Ishikawa (cell line): ENCODE data around the gene LAPTM5.

Experiments used
- CEBPB ChIP-seq: IDR thresholded peaks from 2 replicates; pipeline ENCODE4 v1.6.1; 2012
- CREB1 ChIP-seq: IDR thresholded peaks from 2 replicates; pipeline ENCODE4 v1.6.1; 2012; ENCODE audit warnings: low read depth
- EGR1 ChIP-seq: IDR thresholded peaks from 2 replicates; pipeline ENCODE4 v1.6.1; 2012
- EP300 ChIP-seq: IDR thresholded peaks from 2 replicates; pipeline ENCODE4 v1.6.1; 2012; ENCODE audit warnings: borderline replicate concordance
- FOXM1 ChIP-seq: IDR thresholded peaks from 2 replicates; pipeline ENCODE4 v1.6.1; 2012; ENCODE audit warnings: low read depth, borderline replicate concordance
- NFIC ChIP-seq: IDR thresholded peaks from 2 replicates; pipeline ENCODE4 v1.6.1; 2012
- RAD21 ChIP-seq: IDR thresholded peaks from 2 replicates; pipeline ENCODE4 v1.6.1; 2012; ENCODE audit warnings: low read depth
- TAF1 ChIP-seq: IDR thresholded peaks from 2 replicates; pipeline ENCODE4 v1.6.1; 2012; ENCODE audit warnings: low read depth, mild to moderate bottlenecking
- TCF12 ChIP-seq: IDR thresholded peaks from 2 replicates; pipeline ENCODE4 v1.6.1; 2012; ENCODE audit warnings: low read depth
- TEAD4 ChIP-seq: IDR thresholded peaks from 2 replicates; pipeline ENCODE4 v1.6.1; 2012
- YY1 ChIP-seq: IDR thresholded peaks from 2 replicates; pipeline ENCODE4 v1.6.1; 2012; ENCODE audit warnings: low read depth
- ZBTB7A ChIP-seq: IDR thresholded peaks from 2 replicates; pipeline ENCODE4 v1.6.1; 2012; ENCODE audit warnings: low read depth
- TF ChIP-seq, protein P1 (sequence below): IDR thresholded peaks from 2 replicates; pipeline ENCODE4 v1.6.1; 2012
- TF ChIP-seq, protein P2 (sequence below): IDR thresholded peaks from 2 replicates; pipeline ENCODE4 v1.6.1; 2012; ENCODE audit warnings: low read depth, mild to moderate bottlenecking
- TF ChIP-seq, protein P3 (sequence below): IDR thresholded peaks from 2 replicates; pipeline ENCODE4 v1.6.1; 2012

The LAPTM5 gene

DNA sequence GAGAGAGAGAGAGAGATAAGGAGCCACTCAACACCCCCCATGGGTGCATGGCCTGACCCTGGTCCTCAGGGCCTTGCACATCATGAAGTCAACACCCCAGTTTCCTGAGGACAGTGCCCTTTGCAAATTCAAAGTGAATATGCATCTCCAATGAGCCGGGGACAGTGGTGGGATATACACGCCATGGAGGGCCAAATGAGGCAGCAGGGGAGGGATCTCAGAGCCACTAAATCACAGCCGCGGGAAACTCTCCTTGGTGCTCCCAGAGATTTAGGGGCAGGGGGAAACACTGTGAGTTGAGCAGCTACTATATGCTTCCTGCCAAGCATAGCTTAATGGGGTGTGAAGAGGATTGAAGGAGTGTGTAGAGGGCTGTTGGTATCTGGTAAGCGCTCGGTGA lies 69.7 kb downstream of the LAPTM5 start:
- TF ChIP-seq TEAD4 (no peak), ZBTB7A (no peak), NFIC (no peak)

DNA sequence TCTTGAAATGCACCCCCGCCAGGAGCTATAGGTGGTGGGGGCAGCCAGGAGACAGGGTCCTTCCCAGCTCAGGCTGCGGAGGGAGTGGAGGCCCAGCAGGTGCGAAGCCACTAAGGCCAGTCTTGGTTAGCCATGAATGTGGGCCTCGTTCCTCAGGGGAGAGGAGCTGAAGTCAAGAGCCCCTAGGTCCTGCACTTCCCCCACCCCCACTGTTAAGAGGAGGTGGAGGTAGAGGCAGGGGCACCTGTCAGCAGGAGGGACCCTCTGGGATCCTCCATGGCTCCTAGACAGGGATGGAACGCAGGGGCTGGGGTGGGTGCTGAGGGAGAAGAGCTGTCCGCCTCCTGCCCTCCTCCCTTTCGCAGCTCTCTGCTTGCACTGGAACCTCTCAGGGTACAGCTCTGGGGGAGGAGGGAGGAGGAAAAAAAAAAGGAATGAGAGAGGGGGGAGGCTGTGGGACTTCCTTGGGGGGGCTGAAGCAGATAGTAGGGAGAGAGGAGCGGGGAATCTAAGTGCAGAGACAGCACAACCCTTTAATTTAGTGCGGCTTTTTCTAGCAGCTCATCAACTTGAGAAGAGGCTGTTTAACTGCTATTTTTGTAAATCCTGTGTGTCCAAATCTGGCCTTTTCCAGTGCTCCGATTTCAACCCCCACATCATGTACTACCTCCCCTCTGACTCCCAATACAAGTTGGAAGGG lies 71.2 kb downstream of the LAPTM5 start:
- TF ChIP-seq EP300 (no peak), TAF1 (no peak), YY1 (no peak), RAD21 (no peak), CEBPB (no peak), CREB1 (no peak), EGR1 (no peak), TCF12 (no peak)
- TF ChIP-seq, protein P1, sequence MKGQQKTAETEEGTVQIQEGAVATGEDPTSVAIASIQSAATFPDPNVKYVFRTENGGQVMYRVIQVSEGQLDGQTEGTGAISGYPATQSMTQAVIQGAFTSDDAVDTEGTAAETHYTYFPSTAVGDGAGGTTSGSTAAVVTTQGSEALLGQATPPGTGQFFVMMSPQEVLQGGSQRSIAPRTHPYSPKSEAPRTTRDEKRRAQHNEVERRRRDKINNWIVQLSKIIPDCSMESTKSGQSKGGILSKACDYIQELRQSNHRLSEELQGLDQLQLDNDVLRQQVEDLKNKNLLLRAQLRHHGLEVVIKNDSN: no peak
- TF ChIP-seq, protein P2, sequence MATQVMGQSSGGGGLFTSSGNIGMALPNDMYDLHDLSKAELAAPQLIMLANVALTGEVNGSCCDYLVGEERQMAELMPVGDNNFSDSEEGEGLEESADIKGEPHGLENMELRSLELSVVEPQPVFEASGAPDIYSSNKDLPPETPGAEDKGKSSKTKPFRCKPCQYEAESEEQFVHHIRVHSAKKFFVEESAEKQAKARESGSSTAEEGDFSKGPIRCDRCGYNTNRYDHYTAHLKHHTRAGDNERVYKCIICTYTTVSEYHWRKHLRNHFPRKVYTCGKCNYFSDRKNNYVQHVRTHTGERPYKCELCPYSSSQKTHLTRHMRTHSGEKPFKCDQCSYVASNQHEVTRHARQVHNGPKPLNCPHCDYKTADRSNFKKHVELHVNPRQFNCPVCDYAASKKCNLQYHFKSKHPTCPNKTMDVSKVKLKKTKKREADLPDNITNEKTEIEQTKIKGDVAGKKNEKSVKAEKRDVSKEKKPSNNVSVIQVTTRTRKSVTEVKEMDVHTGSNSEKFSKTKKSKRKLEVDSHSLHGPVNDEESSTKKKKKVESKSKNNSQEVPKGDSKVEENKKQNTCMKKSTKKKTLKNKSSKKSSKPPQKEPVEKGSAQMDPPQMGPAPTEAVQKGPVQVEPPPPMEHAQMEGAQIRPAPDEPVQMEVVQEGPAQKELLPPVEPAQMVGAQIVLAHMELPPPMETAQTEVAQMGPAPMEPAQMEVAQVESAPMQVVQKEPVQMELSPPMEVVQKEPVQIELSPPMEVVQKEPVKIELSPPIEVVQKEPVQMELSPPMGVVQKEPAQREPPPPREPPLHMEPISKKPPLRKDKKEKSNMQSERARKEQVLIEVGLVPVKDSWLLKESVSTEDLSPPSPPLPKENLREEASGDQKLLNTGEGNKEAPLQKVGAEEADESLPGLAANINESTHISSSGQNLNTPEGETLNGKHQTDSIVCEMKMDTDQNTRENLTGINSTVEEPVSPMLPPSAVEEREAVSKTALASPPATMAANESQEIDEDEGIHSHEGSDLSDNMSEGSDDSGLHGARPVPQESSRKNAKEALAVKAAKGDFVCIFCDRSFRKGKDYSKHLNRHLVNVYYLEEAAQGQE: no peak

DNA sequence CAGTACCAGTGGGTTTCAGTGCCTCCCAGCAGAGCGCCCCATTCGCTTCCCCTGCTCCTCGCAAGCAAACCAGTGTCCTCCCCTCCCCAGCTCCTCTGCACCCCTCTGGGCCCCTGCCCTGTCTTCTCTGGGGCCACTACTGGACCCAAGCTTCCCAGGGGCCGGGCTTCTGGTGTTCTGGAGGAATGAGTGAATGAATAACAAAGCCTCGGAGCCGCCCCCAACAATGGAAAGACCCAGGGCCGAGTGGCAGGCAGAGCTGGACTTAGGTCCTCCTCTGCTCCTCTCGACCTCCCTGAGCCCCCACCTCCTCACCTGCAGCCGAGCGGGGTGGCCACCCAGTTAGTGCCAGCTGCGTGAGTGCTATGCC lies 71.8 kb downstream of the LAPTM5 start:
- no peak for TF ChIP-seq TAF1
- no peak for TF ChIP-seq RAD21
- TF ChIP-seq, protein P1: no peak
- no peak for TF ChIP-seq CEBPB
- TF ChIP-seq NFIC: no peak
- TF ChIP-seq EP300: no peak
- TF ChIP-seq, protein P2: no peak
- no peak for TF ChIP-seq YY1
- no peak for TF ChIP-seq EGR1
- TF ChIP-seq FOXM1: no peak
- TF ChIP-seq, protein P3, sequence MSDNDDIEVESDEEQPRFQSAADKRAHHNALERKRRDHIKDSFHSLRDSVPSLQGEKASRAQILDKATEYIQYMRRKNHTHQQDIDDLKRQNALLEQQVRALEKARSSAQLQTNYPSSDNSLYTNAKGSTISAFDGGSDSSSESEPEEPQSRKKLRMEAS: no peak
- TF ChIP-seq CREB1: no peak

DNA sequence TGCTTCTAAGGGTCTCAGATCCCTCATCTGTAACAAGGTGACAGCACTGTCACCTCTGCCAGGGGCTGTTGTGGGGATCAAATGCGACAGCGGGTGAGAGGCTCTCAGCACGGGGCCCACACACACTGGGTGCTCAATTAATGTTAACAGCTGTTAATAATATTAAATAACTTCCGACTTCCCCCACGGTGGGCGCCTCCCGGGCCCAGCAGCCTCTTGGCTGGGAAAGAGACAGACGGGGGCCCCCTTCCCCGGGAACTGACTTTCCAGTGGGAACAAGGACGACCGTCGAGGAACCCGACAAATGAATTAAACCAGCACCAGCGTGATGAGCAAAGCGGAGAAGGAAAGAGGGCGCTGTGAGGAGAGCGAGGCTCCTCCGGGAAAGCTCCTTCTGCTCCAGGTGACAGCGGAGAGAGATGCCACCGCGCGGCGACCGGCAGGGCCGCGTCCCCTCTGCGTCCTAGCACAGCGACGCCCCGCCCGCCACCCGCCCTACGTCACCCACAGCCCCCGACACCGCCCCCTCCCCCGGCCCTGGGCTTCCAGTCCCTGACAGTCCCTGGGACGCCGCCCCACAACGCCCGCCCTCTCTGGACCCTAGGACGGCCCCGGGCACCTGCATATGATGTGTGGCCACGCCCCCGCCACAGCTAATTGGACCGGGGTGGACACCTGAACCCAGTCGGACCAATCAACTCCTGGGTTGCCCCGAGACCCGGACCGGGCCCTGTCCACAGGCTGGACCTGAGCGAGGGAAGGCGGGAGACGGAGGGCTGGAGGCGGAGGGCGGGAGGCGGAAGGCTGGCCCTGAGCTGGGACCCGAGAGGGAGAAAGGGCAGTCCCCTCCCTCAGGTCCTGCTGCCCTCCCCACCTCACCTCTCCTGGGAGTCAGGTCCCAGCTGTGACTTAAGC lies 72.4 kb downstream of the LAPTM5 start:
- TF ChIP-seq, protein P1: peak; percentile 73
- no peak for TF ChIP-seq RAD21

DNA sequence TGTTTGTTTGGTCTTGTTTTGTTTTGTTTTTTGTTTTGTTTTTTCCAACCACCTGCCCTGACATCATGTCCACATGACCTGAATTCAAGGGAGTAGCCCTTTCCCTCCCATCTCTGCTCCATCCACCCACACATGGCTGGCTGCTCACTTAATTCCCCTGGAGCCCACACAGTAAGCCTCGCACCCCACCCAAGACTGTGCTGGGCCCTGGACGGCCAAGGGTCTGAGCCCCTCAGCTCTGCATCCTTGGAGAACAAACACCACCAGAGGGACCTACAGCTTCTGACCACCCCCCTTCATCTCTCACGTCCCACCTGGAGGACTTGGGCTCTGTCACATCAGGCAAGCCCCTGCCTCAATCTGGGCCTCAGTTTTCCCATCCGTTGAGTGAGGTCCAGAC lies 73.3 kb downstream of the LAPTM5 start:
- no peak for TF ChIP-seq NFIC
- no peak for TF ChIP-seq RAD21
- no peak for TF ChIP-seq FOXM1

DNA sequence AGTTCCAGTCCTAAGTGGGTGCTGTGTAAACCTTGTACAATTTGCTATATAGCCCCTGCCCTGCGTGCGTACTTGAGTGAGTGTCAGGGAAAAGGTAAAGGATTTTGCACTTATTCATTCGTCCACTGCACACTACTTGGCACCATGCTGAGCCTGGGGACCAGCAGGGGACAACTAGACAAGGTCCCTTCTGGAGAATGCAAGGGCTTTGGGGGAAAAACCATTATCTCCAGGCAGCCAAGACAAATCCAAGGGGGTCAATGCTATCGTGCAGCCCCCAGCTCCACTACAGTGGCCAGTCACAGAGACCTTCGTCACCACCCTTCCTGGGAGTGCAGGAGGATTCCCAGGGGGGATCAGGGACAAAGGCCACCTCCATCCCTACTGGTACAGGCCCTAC lies 73.9 kb downstream of the LAPTM5 start:
- no peak for TF ChIP-seq CREB1
- no peak for TF ChIP-seq RAD21
- no peak for TF ChIP-seq ZBTB7A
